Stimulated activated CD4-positive, alpha-beta T cell treated with anti-CD3 and anti-CD28 coated beads, TNF-alpha, amount 100 ng/mL, for 24 hours (primary cell): ENCODE measurements around the gene SP2.

Experiments
- DNase-seq, 3 experiments: peaks; one replicate each; pipeline ENCODE4 v3.0.0-alpha.2; 2020; ENCODE audit warnings: low read depth in 3 of 3

SP2 gene

GRCh38 chr17:47870056-47870455 is 26.0 kb upstream of the SP2 start:
- no peak for DNase-seq

- DNase-seq: no peak
Observed at GRCh38 chr17:47871048-47871447, 25.0 kb upstream of the SP2 start.

DNA sequence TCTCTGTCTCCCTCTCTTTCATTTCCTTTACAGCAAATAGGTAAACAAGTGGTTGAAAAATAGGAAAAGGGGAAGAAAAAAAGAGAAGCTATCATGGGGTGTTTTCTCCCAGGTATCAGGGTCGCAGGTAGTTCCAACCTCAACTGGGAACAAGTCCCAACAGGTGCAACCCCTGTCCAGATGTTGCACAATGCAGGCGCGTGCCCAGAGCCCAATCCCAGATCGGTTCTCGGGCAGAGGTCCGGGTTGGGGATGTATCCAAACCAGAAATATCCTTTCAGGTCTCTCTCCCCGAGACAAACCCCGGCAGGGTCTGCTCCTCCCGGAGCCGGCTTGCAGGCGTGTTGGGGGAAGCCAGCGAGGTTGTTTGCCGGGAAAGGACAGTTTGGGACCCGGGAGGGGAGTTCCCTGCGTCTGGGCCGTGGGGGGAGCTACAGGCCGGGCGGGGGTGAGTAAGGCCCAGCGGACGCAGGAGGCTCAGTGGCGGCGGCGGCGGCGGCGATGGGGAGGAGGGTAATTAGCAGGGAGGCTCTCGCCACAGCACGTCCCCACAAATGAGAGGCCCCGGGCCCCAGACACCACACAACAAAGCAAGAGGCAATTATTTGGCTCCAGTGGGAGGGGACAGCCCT is 23.9 kb upstream of the SP2 start:
- no peak for DNase-seq

DNA sequence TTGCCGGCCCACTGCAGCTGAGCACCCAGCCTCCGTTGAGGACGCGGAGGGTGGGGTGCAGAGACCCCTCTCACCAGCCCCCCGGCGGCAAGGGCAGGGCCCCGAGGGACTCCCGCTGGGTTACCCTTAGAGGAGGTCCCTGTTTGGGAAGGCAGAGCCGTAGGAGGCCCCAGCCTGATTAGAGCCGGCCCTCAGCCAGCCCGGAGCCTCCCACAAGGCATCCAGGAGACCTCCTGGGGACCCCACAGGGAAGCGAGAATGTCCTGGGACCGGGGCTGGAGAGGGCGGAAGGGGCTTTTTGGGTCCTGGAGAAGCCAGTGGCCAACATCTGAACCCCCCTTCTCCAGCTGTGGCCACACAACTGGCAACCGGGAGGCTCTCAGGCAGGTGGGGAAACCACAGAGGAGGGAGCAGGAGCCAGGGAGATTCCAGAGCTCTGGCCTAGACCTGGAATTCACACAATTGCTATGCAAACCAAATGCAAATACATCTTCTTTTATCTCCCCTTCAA is 23.3 kb upstream of the SP2 start:
- DNase-seq: no peak

DNA sequence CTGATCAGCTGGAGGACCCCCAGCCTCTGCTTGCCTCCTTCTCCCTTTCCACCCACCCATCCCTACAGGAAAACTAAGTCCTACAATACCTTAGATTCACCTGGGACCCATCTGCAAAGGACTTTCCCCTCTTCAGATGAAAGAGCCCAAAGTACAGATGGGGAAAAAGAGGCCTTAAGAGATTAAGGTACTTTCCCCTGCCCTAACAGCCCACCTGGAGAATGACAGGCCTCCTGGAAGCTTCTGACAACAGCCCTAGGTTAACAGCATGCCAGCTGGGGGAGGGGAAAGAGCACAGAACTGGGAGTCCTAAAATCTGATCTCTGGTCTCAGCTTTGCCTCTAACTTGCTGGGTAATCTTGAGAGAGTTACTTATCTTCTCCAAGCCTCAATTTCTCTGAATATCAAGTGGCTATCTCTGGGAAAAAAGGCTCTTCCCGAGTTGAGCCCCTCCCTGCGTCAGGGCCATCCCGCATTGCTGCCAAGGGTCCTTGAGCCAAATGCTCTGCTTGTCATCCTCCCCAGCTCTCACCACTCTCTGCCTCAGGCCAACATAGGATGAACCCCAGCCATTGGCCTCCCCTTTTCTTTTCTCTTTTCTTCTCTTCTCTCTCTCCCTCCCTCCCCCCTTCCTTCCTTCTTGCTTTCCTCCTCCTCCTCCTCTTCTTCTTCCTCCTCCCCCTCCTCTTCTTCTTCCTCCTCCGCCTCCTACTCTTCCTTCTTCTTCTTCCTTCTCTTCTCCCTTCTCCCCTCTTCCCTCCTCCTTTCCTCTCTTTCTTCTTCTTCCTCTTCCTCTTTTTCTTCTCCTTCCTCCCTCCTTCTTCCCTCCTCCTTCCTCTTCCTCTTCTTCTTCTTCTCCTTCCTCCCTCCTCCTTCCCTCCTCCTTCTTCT is 22.6 kb upstream of the SP2 start:
- DNase-seq: no peak

DNA sequence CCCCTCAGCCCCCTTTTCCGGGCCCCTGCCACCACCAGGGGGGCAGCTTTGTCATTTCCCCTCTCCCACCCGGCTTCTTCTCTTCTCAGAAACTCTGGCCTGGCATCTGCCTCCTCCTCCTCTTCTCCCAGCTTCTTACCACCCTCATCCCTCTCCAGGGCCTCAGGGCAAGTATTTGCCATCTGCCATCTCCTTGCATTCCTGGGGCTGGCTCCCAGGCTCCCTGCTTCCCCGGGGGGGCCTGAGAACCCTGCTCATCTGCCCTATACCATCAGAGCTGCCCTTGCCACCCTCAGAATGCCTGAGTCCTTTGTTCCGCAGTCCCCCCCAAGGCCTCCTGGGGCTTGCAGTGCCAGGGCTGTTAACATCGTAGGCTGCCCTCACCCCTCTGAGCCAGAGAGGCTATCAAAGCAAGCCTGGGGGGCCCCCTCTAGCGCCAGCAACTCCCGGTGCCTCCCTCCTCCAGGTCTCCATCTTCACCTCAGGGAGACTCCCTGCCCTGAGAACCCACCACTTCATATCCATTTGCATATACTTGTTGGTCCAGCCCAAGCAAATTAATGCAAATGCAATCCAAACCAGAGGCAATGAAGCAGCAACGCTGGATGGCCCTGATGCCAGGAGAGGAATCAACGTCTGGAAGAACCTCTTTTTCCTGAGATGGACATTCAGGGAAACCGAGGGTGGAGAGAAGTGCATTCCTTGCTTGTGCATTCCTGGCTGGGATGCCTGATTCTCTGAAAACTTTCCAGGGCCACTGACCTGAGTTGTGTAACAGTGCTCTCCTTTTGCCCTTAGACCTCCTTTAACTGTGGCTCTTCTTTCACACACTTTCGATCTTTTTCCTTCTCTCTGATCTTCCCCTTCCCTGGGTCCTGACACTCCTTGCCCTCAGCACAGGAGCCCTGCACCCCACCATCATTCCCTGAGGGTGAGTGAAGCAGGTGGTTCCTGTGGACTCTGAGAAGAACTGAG is 20.7 kb upstream of the SP2 start:
- no peak for DNase-seq

DNA sequence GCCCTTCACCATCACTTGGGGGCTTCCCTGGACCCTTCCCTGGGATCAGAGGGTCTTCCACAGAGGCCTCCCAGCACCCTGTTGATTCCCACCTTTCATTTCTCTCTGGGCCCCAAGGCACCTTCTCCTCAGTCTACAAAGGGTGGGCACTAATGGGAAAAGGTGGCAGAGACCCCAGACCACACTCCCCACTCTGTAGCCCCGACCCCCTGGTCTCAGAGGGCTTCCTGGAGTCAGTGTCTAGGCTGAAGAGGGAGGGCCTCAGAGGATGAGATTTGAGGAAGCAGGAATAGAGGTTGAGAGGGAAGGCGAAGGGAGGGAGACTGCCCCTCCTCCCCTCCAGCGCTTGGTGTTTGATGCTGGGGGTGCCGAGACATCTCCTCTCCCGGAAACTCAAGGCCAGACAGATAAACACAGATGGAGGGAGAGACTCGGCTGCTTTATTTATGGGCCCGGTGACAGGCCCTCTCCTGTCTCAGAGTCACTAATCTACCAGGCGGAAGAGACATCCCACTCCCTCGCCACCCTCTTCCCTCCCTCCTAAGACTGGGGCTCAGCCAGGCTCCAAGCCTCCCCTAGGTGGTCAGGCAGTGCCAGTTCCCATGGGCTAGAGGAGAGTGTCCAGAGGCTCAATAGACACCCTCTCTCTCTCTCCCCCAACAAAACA is 18.5 kb upstream of the SP2 start:
- DNase-seq: no peak

GRCh38 chr17:47878203-47879027 is 17.6 kb upstream of the SP2 start:
- DNase-seq: no peak

- DNase-seq: no peak
Observed at GRCh38 chr17:47879028-47879585, 16.9 kb upstream of the SP2 start.

DNA sequence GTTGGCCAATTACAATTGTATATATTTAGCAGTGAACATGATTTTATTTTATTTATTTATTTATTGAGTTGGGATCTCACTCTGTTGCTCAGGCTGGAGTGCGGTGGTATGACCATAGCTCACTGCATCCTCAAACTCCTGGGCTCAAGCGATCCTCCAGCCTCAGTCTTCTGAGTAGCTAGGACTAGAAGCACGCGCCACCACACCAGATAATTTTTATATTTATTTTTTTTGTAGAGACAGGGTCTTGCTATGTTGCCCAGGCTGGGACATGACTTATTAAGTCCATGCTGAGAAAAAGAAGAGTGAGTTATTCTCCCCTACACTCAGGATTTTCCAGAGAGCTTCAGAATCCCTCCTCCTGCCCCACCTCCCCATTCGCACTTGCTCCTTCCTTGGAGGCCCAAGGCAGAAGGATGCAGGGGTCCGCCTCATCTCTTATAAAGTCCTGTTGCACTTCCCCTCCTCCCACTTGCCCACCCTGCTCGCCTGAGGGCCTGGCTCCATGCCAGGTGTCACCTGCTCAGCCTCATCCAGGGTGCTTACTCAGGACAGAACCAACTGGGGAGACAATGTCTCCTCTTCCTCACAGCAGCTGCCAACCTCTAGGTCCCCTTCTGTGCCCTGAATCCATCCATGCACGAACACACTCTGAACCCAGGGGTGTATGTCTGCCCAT is 16.1 kb upstream of the SP2 start:
- DNase-seq: no peak

DNA sequence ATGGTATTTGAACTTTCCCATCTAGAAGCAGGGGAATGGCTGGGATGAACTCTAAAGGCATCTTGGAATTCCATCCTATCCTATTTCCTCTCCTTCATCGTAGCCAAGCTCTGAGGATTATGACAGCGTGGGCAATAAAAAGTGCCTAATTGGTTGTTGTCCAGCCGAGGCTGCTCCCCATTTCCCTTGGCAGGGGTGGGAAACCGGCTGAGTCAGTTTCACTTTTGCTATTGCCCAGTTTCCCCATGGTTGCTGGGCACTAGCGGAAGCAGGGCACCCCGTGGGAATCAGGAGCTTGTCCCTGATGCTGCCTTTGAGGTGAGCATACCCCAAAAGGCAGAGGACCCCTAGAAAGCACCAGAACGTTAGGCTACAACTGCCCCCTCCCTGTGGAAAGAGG is 13.8 kb upstream of the SP2 start:
- no peak for DNase-seq

GRCh38 chr17:47882695-47883588 is 13.1 kb upstream of the SP2 start:
- DNase-seq: no peak

DNA sequence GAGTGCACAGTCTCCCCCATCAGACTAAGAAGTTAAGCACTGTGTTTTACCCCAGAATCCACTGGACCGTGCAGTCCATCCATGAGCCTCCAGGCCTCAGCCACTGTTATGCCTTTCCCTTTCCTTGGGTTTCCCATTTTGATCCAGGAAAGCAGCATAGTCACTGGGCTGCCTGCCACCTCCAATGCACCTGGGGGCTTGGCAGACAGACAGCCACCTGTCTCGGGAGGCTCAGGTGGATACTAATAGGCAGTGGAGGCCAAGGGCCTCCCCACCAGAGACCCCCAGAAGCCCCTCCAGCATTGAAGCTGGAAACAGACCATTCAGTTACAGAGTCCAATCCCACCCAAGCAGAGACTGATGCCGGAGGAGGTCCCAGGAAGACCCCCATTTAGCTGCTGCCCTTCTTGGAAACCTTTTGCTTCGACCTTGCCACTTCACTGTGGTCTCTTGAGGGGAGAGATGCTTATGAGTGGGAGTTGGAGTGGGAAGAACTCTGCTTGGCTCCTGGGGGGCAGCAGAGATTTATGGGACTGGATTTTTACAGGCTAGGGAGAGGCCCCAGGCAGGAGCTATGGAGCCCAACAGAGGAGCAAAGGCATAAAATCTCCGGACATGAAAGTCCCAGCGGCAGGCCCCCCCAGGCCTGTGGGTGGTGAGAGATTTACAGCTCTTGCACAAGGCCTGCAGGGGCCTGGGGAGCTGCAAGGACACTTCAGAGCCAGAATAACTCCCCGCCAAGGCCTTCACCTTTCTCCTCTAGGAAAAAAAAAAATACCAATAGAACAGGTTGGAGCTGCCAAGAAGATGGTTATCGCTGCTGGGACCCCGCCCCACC is 12.2 kb upstream of the SP2 start:
- no peak for DNase-seq

DNA sequence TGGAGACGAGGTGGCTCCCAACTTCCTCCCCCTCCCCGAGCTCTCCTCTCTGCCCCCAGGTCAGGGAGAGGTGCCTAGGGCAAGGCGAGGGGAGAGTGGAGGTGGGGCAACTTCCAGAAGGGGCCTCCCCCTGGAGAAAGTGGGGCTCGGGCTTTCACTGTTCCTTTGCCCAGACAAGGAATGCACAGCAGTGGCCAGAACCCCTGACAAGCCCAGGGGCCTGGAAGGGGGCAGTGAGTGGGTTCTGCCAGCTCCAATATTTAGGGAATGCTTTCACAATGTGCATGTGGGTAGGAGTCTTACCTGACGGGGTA is 11.7 kb upstream of the SP2 start:
- DNase-seq: no peak

DNA sequence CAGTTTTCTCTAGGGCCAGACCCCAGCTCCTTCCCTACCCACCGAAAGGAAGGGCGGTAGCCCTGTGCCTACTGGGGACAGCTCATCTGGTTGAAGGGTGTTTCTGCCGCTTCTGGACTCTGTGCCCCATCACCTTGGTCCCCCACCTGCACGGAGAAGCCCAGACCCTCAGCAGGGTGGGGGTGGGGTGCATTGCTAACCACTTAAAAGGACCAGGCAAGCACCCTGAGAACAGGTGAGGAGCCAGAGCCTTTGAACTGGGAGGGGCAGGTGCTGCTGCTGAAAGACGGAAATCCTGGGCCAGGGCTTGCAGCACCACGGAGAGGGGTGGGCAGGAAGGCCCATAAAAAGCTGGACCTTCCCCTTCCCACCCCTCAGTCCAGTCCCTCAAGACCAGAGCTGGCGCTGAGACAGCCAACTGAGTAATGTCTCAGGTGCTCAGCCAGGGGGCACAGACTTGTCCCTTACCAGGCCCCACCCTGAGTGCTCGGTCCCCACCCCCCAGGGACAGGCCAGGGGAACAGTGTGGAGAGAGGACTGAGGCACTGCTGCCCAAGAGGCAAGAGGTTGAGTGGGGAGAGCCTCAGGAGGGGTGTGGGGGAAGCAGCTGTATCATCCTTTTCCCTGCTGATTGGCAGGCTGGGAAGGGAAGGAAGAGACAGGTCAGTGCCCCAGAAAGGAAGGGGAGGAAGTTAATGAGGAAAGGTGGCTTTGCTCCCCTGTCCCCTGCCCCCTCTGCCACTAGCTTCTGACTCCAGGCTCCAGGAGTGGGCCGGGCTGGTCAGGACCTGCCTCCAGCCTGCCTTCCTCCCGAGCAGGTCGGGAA is 10.9 kb upstream of the SP2 start:
- DNase-seq: no peak

DNA sequence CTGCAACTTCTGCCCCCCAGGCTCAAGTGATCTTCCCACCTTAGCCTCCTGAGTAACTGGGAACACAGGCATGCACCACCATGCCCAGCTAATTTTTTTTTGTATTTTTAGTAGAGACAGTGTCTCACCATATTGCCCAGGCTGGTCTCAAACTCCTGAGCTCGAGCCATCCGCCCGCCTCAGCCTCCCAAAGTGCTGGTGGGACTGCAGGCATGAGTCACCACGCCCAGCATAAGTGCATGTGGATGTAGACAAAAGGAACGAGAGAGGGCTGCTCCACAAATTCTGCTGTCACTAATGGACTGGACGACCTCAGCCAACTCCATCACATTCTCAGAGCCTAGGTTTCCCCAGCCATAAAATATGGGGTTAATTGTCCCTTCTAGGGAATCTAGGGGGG is 7.7 kb upstream of the SP2 start:
- DNase-seq: no peak
